ENCODE data around the gene SCYGR3.

SCYGR3 gene

GRCh38 chr2:227595797-227596196 lies 18.8 kb downstream of the SCYGR3 start:
- DNase-seq (ENCODE audit: low read depth), result no peak
- TF ChIP-seq, protein P1, sequence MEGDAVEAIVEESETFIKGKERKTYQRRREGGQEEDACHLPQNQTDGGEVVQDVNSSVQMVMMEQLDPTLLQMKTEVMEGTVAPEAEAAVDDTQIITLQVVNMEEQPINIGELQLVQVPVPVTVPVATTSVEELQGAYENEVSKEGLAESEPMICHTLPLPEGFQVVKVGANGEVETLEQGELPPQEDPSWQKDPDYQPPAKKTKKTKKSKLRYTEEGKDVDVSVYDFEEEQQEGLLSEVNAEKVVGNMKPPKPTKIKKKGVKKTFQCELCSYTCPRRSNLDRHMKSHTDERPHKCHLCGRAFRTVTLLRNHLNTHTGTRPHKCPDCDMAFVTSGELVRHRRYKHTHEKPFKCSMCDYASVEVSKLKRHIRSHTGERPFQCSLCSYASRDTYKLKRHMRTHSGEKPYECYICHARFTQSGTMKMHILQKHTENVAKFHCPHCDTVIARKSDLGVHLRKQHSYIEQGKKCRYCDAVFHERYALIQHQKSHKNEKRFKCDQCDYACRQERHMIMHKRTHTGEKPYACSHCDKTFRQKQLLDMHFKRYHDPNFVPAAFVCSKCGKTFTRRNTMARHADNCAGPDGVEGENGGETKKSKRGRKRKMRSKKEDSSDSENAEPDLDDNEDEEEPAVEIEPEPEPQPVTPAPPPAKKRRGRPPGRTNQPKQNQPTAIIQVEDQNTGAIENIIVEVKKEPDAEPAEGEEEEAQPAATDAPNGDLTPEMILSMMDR (IDR thresholded peaks at IDR 0.05; ENCODE audit: insufficient read depth, low read depth, low read length, missing control alignments), result no peak
- H3K4me3 ChIP-seq (ENCODE audit: low read depth, low read length), result no peak overlapping the region

- TF ChIP-seq, protein P1 (IDR thresholded peaks at IDR 0.05; ENCODE audit: insufficient read depth, low read depth, low read length, missing control alignments), result no peak
- peak; percentile 28 for DNase-seq (ENCODE audit: low read depth)
- no peak overlapping the region for H3K4me3 ChIP-seq (ENCODE audit: low read depth, low read length)
Observed at GRCh38 chr2:227592694-227593387, 21.8 kb downstream of the SCYGR3 start.

- no peak overlapping the region for H3K4me3 ChIP-seq (ENCODE audit: low read depth, low read length)
- DNase-seq (ENCODE audit: low read depth), result no peak
- TF ChIP-seq, protein P1 (IDR thresholded peaks at IDR 0.05; ENCODE audit: insufficient read depth, low read depth, low read length, missing control alignments), result no peak
Observed at GRCh38 chr2:227582369-227582768, 32.3 kb downstream of the SCYGR3 start.

DNA sequence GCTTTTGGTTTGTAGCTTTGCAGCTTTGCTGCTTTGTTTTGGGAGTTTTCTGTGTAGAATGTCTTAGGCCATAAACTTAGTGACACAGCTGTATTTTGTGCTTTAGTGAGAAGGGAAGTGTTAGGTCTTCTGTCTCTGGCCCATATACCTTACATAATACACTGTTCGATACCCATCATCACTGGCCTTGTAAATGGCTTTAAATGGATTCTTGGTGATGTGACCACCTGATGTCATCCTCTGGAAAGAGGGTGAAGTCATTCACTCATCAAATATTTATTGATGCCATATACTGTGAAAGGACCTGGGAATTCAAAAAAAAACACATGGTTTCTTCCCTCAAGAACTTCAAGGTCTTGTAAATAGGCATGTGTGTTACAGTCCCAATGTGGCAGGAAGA lies 34.8 kb downstream of the SCYGR3 start:
- no peak for DNase-seq (ENCODE audit: low read depth)
- no peak overlapping the region for H3K4me3 ChIP-seq (ENCODE audit: low read depth, low read length)
- TF ChIP-seq, protein P1 (IDR thresholded peaks at IDR 0.05; ENCODE audit: insufficient read depth, low read depth, low read length, missing control alignments), result no peak

GRCh38 chr2:227578642-227579041 lies 36.0 kb downstream of the SCYGR3 start:
- TF ChIP-seq, protein P1 (IDR thresholded peaks at IDR 0.05; ENCODE audit: insufficient read depth, low read depth, low read length, missing control alignments), result no peak
- DNase-seq (ENCODE audit: low read depth), result no peak
- no peak overlapping the region for H3K4me3 ChIP-seq (ENCODE audit: low read depth, low read length)

GRCh38 chr2:227577555-227577954 lies 37.1 kb downstream of the SCYGR3 start:
- DNase-seq (ENCODE audit: low read depth), result no peak
- no peak overlapping the region for H3K4me3 ChIP-seq (ENCODE audit: low read depth, low read length)
- TF ChIP-seq, protein P1 (IDR thresholded peaks at IDR 0.05; ENCODE audit: insufficient read depth, low read depth, low read length, missing control alignments), result no peak

GRCh38 chr2:227576812-227577211 lies 37.8 kb downstream of the SCYGR3 start:
- TF ChIP-seq, protein P1 (IDR thresholded peaks at IDR 0.05; ENCODE audit: insufficient read depth, low read depth, low read length, missing control alignments), result no peak
- H3K4me3 ChIP-seq (ENCODE audit: low read depth, low read length), result no peak overlapping the region
- no peak for DNase-seq (ENCODE audit: low read depth)
